K562 (cell line): ENCODE data around the gene GPATCH2L. TPM values are rescaled to one million over a fixed set of nuclear protein-coding genes. Genes with fewer than 3 reads are reported as not detected.

Experiments
- ATAC-seq: fragments of 200-7000 bp; cut with Tn5 transposase; 3 replicates; pipeline ENCODE4 v1.9.1; 2020; ENCODE audit warnings: moderate library complexity
- BruUV-seq: library from RNA; stranded (reverse); fragments of 400-500 nt; replicated peaks from 2 replicates; lab custom pipeline; 2021; lab: Mats Ljungman, UMichigan
- CTCF ChIA-PET: fragments of 300-600 bp; formaldehyde crosslinking; extraction: SDS; loops from one replicate; lab custom pipeline; 2021; ENCODE audit warnings: low intra/inter-chr PET ratio; lab: Yijun Ruan, JAX
- POLR2A ChIA-PET: fragments of 300-600, 350-650 bp; sonication (Branson Sonifier 250); formaldehyde crosslinking; extraction: SDS; loops from one replicate; lab custom pipeline; 2021; ENCODE audit warnings: antibody characterized with exemption, inconsistent platforms; lab: Yijun Ruan, JAX
- DNase-seq, 4 experiments: peaks; one replicate each; pipeline versions ENCODE4 v3.0.0 to v3.0.0-alpha.2; 2011 to 2018; ENCODE audit warnings: low spot score in 3 of 4, mixed read lengths in 3 of 4; ENCODE audit errors: extremely low read depth in 1 of 4
- FAIRE-seq: peaks from 2 replicates; lab custom pipeline; 2011; peaks lifted over from hg19 to GRCh38; lab: Jason Lieb, UNC
- H2AFZ ChIP-seq: 2 replicates; pipeline ENCODE4 v1.6.0; 2011; ENCODE audit warnings: low read depth, low read length, control low read depth, inconsistent platforms
- H3K27ac ChIP-seq: fragments of 200-600 bp; 3 replicates; pipeline ENCODE4 v1.8.0; 2011; ENCODE audit warnings: low read depth, mild to moderate bottlenecking, control low read depth, inconsistent platforms, low read length, moderate library complexity, mixed read lengths; ENCODE audit errors: extremely low read depth
- H3K27me3 ChIP-seq, 2 experiments: fragments of 300-600 bp in 1 of 2; 2 replicates in 1 of 2; 3 replicates in 1 of 2; pipeline versions ENCODE4 v1.6.0 to v1.8.0; 2011; ENCODE audit warnings: inconsistent platforms in 2 of 2, low read length in 2 of 2, mild to moderate bottlenecking in 1 of 2, mixed read lengths in 1 of 2, moderate library complexity in 1 of 2; ENCODE audit not compliant: control insufficient read depth in 2 of 2, insufficient read depth in 2 of 2
- H3K36me3 ChIP-seq: fragments of 300-600 bp; 3 replicates; pipeline ENCODE4 v1.8.0; 2011; ENCODE audit warnings: mild to moderate bottlenecking, low read length, inconsistent platforms; ENCODE audit not compliant: control insufficient read depth, insufficient read depth
- H3K4me1 ChIP-seq, 2 experiments: fragments of 200-600 bp in 1 of 2; replicated peaks in 1 of 2; 2 replicates in 1 of 2; 3 replicates in 1 of 2; pipeline versions ENCODE4 v1.5.1 to v1.8.0; 2011; ENCODE audit warnings: inconsistent platforms in 2 of 2, low read length in 2 of 2, mild to moderate bottlenecking in 1 of 2, mixed read lengths in 1 of 2, moderate library complexity in 1 of 2; ENCODE audit not compliant: control insufficient read depth in 2 of 2, insufficient read depth in 2 of 2
- H3K4me2 ChIP-seq: 2 replicates; pipeline ENCODE4 v1.6.1; 2011; ENCODE audit warnings: low read length, control low read depth, inconsistent platforms, mixed read lengths; ENCODE audit not compliant: insufficient read depth
- H3K4me3 ChIP-seq: fragments of 200-600 bp; sonication (generic), shearing (Covaris generic); 2 replicates; pipeline ENCODE4 v1.5.1; 2016; ENCODE audit warnings: control low read depth, inconsistent platforms
- H3K79me2 ChIP-seq: fragments of 200-600 bp; 3 replicates; pipeline ENCODE4 v1.8.0; 2011; ENCODE audit warnings: low read length, inconsistent platforms; ENCODE audit not compliant: control insufficient read depth, insufficient read depth
- H3K9ac ChIP-seq, 2 experiments: 2 replicates each; pipeline versions ENCODE4 v1.6.0 to v1.6.1; 2011; ENCODE audit warnings: low read depth in 2 of 2, low read length in 2 of 2, control low read depth in 1 of 2, inconsistent platforms in 1 of 2, mild to moderate bottlenecking in 1 of 2, mixed read lengths in 1 of 2; ENCODE audit not compliant: insufficient read depth in 1 of 2
- H3K9me1 ChIP-seq: one replicate; pipeline ENCODE4 v1.6.0; 2011; ENCODE audit warnings: inconsistent platforms, mild to moderate bottlenecking, low read length, moderate library complexity; ENCODE audit not compliant: control insufficient read depth, insufficient read depth
- H3K9me3 ChIP-seq: replicated peaks from 2 replicates; pipeline ENCODE4 v1.5.1; 2011; ENCODE audit warnings: low read depth, low read length, inconsistent platforms; ENCODE audit not compliant: control insufficient read depth, insufficient read depth
- H4K20me1 ChIP-seq: replicated peaks from 2 replicates; pipeline ENCODE4 v1.6.1; 2011; ENCODE audit warnings: low read length, inconsistent platforms, mixed read lengths; ENCODE audit not compliant: control insufficient read depth, insufficient read depth
- ARID1B ChIP-seq: fragments of 450-650 bp; IDR thresholded peaks from 2 replicates; pipeline ENCODE4 v1.6.1; 2016; ENCODE audit warnings: antibody characterized with exemption, mild to moderate bottlenecking, inconsistent platforms
- CBFA2T3 ChIP-seq: fragments of 450-650 bp; IDR thresholded peaks from 2 replicates; pipeline ENCODE4 v1.6.1; 2017
- ZNF76 ChIP-seq: fragments of 250-450 bp; sonication (Bioruptor Pico); IDR thresholded peaks from 2 replicates; pipeline ENCODE4 v1.4.0; 2020; ENCODE audit warnings: mild to moderate bottlenecking, moderate library complexity, borderline replicate concordance
- WGBS: fragments of 100-300 bp; shearing (Covaris generic); methylation state at CpG from one replicate; pipeline ENCODE4 v1.1.6; 2016; ENCODE audit warnings: low coverage, mixed read lengths; ENCODE audit not compliant: insufficient coverage; ENCODE audit errors: missing lambda C conversion rate; 5-methylcytosine and 5-hydroxymethylcytosine counted together
- in situ Hi-C: fragments of 300-500 bp; cut with MboI; formaldehyde crosslinking; loops from 4 replicates; pipeline ENCODE4 v1.15.0; 2018; ENCODE audit warnings: inconsistent platforms, mixed read lengths
- intact Hi-C: fragments of 100-400 bp; cut with micrococcal nuclease; formaldehyde crosslinking; loops from 2 replicates; pipeline ENCODE4 v1.14.2; 2022
- polyA plus RNA-seq, 8 experiments: library from polyadenylated mRNA; depleted of rRNA in 4 of 8; stranded (reverse) in 5 of 8; unstranded in 3 of 8; fragments of >200 nt; fragmentation: Nextera tagmentation in 2 of 8; fragmentation: Illumina TruSeq in 1 of 8; extraction: Ambion mirVana in 2 of 8; extraction: Trizol in 1 of 8; gene quantifications; 2 replicates each; pipeline versions ENCODE4 v1.2.1 to v1.2.3, GENCODE V29; 2011 to 2014; ENCODE audit warnings: inconsistent platforms in 1 of 8, missing spikeins in 1 of 8
- total RNA-seq, 7 experiments: library from RNA; depleted of rRNA in 6 of 7; stranded (reverse); fragments of >200 nt in 6 of 7; fragmentation: Illumina TruSeq in 2 of 7; extraction: Trizol in 2 of 7; gene quantifications; 2 replicates each; pipeline versions ENCODE4 v1.2.1 to v1.2.3, GENCODE V29; 2011 to 2021; ENCODE audit warnings: low replicate concordance in 1 of 7

The GPATCH2L gene
- total and polyA plus RNA-seq, 9 of the 15 experiments (the other 6 are each of a cell fraction or from before 2014, with no cell fraction given) = 13.1 to 39.6 (median 20.0) TPM

- Histone ChIP-seq H3K9ac (no peak overlapping the region), H3K36me3 (no peaks in the 10 kb centered on the region), H3K4me3 (no peak overlapping the region), H4K20me1 (no peaks in the 10 kb centered on the region; the same call in 1 of the 2 replicates), H3K79me2 (no peaks in the 10 kb centered on the region), H3K27ac (no peak overlapping the region), H3K4me2 (no peak overlapping the region; the same call in 1 of the 2 replicates), H3K27me3 (peaks cover 7 to 38% of the 10 kb centered on the region in 2 experiments; a peak in 4 of 5 replicates), H2AFZ (no peak overlapping the region), H3K9me3 (no peaks in the 10 kb centered on the region), H3K9me1 (no peaks in the 10 kb centered on the region), H3K4me1 (peaks cover 8 to 14% of the 10 kb centered on the region in 2 experiments; a peak in 4 of 5 replicates)
- FAIRE-seq (no peak), DNase-seq (peak; percentile 10 to 47 (median 27)), ATAC-seq (no peak)
- ChIA-PET POLR2A (no interaction called here), CTCF (interaction anchor here (0.5 kb wide), 1 partner anchor 1277 kb away, joined by 3 read pairs; no protein-coding TSS in a partner anchor)
- 5% methylated on average over 12 of the region's 13 CpGs for WGBS
- TF ChIP-seq ARID1B (peak; percentile 17; the same call in 1 of the 2 replicates), CBFA2T3 (peak; percentile 37), ZNF76 (CRISPR knock-in tag) (no peak)
- BruUV-seq = no TSS peak
- in situ Hi-C loops = no loop called here
- intact Hi-C loops = loop anchor here (5.0 kb wide), 1 partner anchor 121 kb away; no protein-coding TSS in a partner anchor
These were observed 15.1 kb upstream of the GPATCH2L start for GRCh38 chr14:76136476-76137110.
